Amygdala (tissue), 56 donors: ENCODE data around the gene ASB13.

ENCODE experiments used
- DNase-seq, 56 donors: peaks; one replicate each; lab custom pipeline; 2025; lab: John Stamatoyannopoulos, UW

The ASB13 gene

DNA sequence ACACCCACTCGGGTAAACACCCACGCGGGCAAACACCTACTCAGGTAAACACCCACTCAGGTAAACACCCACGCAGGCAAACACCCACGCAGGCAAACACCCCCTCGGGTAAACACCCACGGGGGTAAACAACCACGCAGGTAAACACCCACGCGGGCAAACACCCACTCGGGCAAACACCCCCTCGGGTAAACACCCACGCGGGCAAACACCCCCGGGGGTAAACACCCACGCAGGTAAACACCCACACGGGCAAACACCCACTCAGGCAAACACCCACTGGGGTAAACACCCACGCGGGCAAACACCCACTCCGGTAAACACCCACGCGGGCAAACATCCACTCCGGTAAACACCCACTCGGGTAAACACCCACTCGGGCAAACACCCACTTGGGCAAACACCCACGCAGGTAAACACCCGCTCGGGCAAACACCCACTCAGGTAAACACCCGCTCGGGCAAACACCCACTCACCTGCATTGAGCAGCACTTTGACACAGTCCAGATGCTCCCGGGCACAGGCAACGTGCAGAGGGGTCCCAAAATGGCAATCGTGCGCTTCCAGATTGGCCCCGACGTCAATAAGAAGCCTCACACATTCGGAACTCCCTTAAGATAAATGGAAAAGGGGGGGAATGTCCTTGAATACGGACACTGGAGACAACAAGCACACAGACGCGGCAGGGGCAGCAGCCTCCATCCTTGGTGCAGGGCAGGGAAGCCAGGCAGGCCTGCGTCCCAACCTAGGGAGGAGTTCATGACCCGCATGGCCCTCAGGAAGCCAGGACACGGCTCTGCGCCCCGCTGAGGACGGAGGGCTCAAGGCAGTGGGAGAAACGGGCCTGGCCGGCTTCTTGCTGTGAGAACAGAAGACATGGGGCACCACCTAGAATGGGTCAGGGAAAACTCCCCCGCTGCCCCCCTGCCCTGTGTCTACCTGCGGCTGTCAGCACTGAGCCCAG is 17.6 kb downstream of the ASB13 start:
- peak in 1 of 56 donors; percentile 48 for DNase-seq

DNA sequence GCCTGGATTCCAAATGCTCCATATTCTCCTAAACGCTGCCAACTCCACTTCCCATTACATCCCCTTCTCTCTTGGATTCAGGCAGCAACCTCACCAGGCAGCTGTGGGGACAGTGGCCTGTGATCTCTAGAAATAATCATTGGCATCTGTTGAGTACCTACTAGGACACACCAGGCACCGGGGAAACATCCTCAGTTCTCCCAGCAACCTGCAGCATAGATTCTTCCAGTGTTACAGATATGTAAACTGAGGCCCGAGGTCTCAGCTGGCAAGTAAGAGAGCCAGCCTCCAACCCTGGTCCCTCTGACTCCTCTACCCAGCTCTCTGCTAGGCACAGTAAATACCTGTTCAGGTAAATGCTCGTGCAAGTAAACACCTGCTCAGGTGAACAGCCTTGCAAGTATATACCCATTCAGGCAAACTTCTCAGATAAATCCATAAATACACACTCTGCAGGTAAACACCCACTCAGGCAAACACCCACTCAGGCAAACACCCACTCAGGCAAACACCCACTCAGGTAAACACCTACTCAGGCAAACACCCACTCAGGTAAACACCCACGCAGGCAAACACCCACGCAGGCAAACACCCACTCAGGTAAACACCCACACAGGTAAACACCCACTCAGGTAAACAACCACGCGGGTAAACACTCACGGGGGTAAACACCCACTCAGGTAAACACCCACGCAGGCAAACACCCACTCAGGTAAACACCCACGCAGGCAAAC is 18.7 kb downstream of the ASB13 start:
- DNase-seq = no peak

DNA sequence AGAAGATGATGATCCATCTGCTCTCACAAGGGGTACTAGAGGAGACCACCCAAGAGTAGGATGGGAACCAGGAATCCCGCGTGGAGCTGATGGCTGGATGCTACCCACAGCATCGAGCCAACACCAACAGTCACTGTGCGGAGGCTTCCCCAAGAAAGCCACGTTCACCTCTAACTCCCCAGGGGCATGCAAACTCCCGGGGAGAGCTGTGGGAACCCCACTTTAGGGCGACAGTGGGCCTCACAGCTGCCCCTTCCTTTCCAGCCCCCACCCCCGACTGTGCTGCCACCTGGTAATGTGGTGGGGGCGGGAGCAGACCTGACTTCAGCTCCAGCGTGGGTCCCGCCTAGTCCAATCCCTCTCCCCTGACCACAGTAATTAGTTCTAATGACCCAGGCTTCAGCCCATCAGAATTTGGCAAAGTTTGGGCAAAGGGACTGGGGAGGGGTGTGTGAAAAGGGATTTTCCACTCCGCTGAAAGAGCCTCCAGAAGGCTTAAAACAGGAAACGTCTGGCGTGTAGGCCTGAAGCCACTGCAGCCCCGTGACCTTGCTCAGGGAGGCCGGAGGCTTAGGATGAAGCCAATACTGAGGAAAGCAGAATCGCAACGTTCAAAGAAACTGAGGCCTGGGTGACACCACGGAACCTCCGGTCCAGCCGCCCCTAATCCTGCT is 20.3 kb downstream of the ASB13 start:
- DNase-seq = peak in 2 of 56 donors; percentile 23 to 29

DNA sequence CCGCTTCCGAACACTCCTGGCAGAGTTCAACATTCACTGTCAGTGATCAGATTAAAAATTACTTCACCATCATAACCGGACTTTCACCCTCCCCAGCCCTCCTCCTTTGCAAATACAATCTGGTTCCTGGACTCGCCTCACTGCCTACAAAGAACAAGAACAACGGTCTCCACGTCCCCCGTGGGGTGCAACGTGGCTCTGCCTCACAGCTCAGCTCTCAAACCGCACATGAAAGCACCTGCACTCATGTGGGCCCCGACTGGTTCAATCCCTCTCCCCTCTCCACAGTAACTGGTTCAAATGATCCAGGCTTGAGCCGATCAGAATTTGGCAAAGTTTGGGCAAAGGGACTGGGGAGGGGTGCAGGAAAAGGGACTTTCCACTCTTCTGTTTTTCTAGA is 21.0 kb downstream of the ASB13 start:
- no peak for DNase-seq

DNA sequence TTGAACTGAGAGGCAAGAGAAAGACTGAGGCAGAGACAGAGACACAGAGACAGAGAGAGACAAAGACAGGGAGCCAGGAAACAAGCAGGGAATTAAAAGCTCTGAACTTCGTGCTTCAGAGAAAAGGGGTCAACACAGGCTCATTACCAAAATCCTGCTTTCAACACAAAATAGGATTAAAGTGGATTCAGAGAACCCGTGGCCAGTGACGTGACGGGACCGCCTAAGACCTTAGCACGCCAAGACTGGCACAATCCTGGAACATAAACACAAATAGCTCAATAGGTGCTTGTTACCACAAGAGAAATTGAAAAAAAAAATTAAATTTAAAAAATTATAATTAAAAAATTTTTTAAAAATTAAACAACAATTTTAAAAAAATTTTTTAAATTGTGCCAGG is 21.5 kb downstream of the ASB13 start:
- DNase-seq = no peak

DNA sequence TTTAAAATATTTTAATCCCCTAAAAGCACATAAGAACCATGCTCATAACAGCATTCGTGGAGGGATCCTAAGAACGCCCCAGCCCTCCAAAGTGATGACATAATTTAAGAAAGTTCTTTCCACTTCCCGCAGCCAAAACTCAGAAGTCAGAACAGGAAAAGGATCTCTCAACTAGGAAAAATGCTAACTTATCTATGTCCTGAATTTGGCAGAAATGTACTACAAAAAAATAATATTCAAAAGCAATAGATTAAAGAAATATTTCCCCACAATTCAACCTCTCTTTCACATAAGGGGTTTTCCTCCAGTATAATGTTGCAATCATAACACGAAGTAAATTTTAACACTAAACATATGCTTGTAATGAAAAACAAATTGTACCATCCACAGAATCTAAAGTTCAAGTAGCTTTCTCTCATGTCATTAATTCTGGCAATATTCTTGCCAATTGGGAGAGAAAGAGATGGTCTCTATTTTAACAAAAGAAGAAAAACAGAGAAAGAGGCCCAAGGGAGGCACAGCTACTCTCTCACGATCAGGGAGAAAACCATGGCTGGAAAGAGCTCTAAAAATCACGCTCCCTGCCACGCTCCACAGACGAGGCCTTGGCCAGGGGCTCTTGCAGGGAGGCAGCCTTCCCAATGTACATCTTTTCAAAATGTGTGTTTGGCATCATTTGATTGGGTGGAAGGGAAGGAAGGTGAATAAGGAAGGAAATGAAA is 22.9 kb downstream of the ASB13 start:
- DNase-seq = no peak

DNA sequence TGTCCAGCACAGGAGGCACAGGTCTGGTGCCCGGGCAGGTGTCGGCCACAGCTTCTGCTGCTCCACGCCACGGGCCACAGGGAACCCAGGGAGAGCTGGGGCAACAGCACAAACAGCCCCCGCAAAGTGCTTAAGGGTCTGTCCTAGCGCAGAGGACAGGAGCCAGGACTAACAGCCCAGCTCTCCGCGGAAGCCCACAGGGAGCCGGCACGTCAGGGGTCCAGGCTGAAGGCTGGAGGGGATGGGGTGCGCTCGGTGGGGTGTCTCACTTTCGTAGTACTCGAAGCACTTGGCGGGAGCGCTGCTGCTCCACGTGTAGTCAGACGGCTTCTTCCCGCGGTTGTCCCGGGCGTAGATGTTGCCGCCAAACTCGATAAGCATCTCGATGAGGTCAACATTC is 24.9 kb downstream of the ASB13 start:
- no peak for DNase-seq

DNA sequence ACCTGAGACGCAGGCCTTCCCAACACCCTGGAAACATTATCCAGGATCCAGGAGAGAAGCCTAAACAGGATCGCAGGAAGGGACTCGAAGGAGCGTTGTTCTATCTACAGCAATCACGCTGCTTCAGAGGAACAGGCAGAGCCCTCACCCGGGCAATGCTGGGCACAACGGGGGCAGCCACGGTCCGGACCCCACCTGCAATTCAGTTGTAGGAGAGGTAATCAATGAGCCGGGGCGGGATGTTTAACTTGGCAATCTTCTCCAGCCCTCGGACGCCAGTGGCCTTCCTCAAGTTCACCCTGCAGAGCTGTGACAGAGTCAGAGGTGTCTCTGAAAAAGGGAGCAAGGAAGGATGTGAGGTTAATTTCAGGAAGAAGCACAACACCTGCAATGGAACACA is 25.9 kb downstream of the ASB13 start:
- no peak for DNase-seq

DNA sequence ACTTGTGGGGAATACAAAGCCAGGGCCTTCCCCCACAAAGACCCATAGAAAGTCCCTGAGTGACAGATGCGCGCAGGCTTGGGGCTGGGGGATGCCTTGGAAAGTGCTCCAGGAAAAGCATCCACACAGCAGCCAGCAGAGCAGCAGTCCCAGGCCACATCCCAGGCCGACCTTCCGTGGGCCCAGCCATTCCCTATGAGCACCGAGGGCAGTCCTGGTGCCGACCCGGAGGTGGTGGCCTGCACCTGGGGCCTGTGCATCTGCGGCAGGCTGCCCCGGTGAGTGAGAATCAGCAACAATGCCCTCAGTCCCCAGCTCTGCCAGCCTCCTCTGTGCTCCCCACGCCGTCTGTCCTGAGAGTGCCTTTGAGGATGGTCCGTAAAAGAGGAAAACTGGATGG is 26.4 kb downstream of the ASB13 start:
- DNase-seq = no peak

DNA sequence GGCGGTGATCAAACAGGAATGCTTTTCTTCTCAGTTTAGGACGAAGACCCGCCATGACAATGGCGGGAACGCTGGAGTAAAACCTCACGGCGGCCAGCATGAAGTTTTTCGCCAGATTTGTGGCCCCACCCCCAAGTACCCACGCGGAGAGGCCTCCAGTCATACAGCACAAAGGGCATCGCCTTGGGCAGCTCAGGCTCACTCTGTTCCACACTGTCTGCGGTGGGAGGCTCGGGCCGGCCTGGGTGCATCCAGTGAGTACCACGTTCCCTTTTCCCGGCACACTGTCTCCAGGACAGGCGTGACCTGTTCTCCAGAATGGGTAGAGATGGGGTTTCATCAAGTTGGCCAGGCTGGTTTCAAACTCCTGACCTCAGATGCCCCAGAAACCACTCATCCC is 27.3 kb downstream of the ASB13 start:
- DNase-seq = no peak

DNA sequence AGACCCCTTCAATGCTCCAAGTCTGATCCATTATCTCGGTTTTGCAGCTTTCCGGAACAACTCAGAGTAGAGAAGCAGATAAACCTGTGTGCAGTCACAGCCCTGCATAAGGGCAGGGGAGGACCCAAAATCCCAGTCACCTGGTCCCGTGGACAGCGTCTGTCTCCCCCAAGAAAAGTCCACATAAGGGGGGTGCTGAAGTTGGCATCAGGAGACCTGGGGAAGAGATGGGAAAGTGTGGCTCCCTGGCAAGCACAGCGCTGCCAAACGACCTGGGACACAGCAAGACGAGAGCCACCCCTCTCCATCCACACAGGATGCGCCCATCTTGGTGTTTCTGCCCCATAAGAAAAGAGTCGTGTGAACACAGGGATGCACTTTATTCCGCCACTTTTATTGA is 27.9 kb downstream of the ASB13 start:
- no peak for DNase-seq

DNA sequence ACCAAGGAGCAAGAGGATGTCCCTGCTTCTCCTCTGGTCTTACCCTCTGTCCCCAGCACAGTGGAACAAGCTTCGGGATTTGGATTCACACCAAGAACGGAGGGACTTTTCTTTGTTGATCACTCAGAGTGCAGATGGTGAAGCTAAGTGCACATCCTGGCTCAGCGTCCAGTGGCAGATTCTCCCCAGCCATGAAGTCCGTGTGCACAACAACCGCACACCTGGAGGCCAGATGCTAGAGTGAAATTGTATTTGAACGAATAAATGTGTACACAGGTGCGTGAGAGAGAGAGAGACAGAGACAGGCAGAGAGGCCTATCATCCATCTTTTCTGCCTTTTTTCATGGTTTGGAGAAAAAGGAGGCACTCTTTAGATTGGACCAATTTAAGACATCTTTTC is 31.5 kb downstream of the ASB13 start:
- no peak for DNase-seq

DNA sequence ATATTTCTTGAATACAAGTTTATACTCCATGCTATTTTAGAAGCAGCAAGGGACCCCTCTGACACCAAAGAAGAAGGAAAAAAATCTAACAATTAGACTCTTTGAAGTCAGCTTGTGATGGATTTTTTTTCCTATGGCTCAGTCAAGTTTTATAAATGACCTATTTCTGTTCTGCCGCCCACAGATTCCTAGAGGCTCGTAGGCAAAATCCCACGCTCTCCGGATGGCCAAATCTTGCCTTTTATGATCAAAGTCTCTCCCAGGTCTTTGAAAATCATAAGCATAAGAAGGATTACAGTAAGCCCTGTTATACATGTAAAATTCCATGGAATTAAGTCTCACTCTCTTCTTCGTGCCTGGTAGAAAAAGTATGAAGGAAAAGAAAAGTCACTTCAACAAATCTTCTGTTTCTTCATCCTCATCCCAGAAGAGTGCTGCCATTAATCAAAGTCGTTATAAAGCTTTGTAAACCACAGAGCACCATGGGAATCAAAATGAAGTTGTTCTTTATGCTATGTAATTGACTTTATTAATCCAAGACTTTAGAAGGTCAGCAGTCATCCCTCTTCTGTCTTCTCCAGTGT is 33.1 kb downstream of the ASB13 start:
- no peak for DNase-seq

DNA sequence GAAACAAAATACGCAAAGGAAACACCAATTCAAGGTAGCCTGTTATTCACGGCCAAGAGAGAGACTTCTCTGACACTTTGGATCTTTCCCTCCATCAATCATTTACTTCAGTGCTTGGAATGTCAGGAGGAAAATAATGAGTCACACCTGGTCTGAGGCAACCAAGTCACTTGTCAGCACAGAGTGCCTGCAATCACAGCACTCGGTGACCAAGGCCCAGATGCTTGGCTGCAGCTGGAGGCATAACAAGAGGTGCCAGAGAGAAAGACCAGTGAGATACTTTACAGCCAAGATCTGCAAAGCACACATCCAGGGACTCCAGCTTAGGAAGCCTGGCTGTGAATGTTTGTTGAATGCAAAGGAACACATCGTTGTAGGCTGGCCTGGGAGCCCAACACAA is 33.9 kb downstream of the ASB13 start:
- DNase-seq = no peak

DNA sequence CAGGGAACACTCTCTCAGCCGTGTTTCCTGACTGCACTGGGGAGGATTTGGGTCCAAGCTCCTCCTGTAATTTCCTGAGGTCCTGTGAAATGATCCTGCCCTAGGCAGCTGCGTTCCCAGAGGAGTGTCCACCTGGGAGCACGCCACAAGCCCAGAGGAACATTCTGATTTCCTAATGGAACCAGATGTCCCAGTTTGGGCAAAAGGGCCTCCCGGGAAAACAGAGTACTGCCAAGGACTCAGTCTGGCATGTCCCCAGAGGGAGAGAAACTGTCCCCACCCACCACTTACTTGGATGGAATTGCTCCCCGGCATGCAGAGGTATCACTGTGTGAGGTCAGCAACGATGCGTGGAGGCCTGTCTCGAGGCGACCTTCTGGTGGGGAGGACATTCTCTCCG is 34.5 kb downstream of the ASB13 start:
- no peak for DNase-seq

DNA sequence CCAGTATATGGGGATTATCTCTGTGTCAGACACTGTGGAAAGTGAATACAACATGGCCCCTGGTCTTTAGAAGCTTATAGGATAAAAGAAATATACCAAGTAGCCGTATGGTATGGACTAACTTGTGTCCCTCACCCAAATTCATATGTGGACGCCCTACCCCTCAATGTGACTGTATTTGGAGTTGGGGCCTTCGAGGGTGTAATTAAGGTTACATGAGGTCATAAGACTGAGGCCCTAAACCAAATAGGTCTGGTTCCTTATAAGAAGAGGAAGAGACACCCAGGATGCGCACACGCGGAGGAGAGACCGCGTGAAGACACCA is 36.3 kb downstream of the ASB13 start:
- DNase-seq = no peak

DNA sequence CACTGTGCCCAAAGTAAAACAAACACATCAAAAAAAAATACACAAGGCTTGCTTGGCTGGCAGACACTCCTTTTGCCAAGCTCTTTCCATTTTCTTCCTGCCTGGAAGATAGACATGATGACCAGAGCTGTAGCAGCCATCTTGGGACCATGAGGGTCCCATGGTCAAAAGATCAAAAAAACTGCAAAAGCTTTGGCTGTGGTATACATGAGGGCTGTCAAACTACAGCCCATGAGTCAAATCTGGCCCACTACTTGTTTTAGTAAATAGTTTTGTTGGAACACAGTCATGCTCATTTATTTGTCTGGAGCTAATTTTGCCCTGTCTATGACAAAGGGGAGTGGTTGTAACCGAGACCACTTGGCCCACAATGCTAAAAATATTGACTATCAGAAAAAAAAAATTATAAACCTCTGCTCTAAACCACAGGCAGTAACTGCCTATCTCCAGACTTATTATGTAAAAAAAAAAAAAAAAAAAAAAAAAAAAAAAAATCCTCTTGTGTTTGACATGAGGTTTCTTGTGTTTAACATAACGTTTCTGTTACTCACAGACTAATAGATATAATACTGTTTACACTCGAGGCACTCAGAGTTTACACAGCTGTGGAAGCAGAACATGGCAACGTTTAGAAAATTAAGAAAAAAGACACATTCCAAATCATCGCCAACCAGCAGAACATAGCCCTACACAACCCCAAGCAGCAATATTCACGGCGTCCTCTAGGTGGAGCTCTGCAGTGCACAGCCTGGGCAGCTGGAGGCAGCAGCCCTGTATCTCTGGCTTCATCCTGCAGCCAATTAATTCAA is 36.9 kb downstream of the ASB13 start:
- peak in 46 of 56 donors; percentile 3 to 84 (median 30) for DNase-seq

DNA sequence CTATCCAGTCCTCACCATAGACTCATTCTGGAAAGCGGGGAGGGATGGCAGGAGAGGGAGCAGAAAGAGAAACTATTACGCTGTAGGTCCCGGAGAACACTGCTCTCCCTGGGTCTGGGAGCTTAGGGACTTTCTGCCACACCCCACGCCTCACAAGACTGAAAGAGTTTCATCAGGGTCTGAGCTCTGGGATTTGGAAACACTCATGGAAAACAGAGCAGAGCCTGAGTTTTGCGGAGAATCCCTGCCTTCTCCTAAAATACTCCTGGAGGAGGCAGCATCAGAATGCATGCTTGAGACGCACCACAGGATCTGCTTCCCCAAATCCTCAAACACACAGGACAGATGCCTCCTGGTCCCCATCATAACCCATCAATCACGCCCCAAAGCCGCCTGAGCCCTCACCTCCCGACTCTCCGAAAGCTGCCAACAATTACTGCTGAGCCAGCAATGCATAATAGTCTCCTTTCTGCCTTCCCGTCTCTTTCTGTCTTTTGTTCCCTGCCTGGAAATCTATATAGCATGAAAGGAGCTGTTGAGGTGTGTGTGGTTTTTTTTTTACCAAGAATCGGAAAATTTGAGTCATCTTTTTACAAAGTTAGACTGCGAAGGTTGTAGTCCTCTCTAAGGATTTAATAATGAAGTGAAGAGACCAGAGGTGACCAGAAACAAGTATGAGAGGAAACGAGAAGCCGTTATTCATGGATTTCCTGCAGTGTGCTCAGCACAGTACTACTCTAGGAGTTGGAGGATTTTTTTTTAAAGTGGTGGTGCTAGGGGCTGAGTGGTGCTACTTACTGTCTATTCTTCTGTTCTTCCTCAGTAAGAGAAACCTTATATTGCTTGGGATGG is 37.7 kb downstream of the ASB13 start:
- no peak for DNase-seq
